ENCODE results near the gene OSBPL6. TPM values are rescaled to one million over a fixed set of nuclear protein-coding genes. Genes with fewer than 3 reads are reported as not detected.

Gene OSBPL6
- total and polyA plus RNA-seq, 9 of the 15 experiments (the other 6 are each of a cell fraction or from before 2014, with no cell fraction given): 3.4 to 12.7 (median 9.3) TPM

- TF ChIP-seq, protein P1, sequence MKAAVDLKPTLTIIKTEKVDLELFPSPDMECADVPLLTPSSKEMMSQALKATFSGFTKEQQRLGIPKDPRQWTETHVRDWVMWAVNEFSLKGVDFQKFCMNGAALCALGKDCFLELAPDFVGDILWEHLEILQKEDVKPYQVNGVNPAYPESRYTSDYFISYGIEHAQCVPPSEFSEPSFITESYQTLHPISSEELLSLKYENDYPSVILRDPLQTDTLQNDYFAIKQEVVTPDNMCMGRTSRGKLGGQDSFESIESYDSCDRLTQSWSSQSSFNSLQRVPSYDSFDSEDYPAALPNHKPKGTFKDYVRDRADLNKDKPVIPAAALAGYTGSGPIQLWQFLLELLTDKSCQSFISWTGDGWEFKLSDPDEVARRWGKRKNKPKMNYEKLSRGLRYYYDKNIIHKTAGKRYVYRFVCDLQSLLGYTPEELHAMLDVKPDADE (conservative IDR thresholded peaks at IDR 0.05; ENCODE audit: control insufficient read depth, low read depth, low read length): 0 out of 2 replicates have a peak, but pooled peaks have one; percentile 60
- TF ChIP-seq HDAC8 (tag; IDR thresholded peaks at IDR 0.05) (no peak), ZC3H4 (CRISPR knock-in tag; IDR thresholded peaks at IDR 0.05; ENCODE audit: borderline replicate concordance) (no peak), THAP12 (CRISPR knock-in tag; IDR thresholded peaks at IDR 0.05) (no peak), ZNF695 (CRISPR knock-in tag; IDR thresholded peaks at IDR 0.05) (no peak), MTA1 (IDR thresholded peaks at IDR 0.05; ENCODE audit: borderline replicate concordance) (peak; percentile 78; the same call in 1 of the 2 replicates), GTF2F1 (IDR thresholded peaks at IDR 0.05; ENCODE audit: low read depth, low read length) (no peak), CBX3 (IDR thresholded peaks at IDR 0.05; ENCODE audit: borderline replicate concordance in 1 of 2, low read length in 2 of 2) (peak in 1 of 2 experiments; percentile 80; a peak in 1 of 3 replicates), NONO (IDR thresholded peaks at IDR 0.05; ENCODE audit: low read depth in 2 of 2, low read length in 1 of 2) (peak in 1 of 2 experiments; percentile 74; a peak in 1 of 4 replicates), ZNF551 (CRISPR knock-in tag; IDR thresholded peaks at IDR 0.05) (no peak), ETV1 (tag; conservative IDR thresholded peaks at IDR 0.05; ENCODE audit: low read depth) (no peak)
- TF ChIP-seq, protein P2, sequence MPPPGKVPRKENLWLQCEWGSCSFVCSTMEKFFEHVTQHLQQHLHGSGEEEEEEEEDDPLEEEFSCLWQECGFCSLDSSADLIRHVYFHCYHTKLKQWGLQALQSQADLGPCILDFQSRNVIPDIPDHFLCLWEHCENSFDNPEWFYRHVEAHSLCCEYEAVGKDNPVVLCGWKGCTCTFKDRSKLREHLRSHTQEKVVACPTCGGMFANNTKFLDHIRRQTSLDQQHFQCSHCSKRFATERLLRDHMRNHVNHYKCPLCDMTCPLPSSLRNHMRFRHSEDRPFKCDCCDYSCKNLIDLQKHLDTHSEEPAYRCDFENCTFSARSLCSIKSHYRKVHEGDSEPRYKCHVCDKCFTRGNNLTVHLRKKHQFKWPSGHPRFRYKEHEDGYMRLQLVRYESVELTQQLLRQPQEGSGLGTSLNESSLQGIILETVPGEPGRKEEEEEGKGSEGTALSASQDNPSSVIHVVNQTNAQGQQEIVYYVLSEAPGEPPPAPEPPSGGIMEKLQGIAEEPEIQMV (tag; conservative IDR thresholded peaks at IDR 0.05; ENCODE audit: low read depth): no peak
- TF ChIP-seq, protein P3, sequence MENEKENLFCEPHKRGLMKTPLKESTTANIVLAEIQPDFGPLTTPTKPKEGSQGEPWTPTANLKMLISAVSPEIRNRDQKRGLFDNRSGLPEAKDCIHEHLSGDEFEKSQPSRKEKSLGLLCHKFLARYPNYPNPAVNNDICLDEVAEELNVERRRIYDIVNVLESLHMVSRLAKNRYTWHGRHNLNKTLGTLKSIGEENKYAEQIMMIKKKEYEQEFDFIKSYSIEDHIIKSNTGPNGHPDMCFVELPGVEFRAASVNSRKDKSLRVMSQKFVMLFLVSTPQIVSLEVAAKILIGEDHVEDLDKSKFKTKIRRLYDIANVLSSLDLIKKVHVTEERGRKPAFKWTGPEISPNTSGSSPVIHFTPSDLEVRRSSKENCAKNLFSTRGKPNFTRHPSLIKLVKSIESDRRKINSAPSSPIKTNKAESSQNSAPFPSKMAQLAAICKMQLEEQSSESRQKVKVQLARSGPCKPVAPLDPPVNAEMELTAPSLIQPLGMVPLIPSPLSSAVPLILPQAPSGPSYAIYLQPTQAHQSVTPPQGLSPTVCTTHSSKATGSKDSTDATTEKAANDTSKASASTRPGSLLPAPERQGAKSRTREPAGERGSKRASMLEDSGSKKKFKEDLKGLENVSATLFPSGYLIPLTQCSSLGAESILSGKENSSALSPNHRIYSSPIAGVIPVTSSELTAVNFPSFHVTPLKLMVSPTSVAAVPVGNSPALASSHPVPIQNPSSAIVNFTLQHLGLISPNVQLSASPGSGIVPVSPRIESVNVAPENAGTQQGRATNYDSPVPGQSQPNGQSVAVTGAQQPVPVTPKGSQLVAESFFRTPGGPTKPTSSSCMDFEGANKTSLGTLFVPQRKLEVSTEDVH (IDR thresholded peaks at IDR 0.05; ENCODE audit: low read depth, partially characterized antibody): no peak
- TF ChIP-seq, protein P4, sequence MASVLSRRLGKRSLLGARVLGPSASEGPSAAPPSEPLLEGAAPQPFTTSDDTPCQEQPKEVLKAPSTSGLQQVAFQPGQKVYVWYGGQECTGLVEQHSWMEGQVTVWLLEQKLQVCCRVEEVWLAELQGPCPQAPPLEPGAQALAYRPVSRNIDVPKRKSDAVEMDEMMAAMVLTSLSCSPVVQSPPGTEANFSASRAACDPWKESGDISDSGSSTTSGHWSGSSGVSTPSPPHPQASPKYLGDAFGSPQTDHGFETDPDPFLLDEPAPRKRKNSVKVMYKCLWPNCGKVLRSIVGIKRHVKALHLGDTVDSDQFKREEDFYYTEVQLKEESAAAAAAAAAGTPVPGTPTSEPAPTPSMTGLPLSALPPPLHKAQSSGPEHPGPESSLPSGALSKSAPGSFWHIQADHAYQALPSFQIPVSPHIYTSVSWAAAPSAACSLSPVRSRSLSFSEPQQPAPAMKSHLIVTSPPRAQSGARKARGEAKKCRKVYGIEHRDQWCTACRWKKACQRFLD (CRISPR knock-in tag; IDR thresholded peaks at IDR 0.05): peak; percentile 62
- TF ChIP-seq, protein P5, sequence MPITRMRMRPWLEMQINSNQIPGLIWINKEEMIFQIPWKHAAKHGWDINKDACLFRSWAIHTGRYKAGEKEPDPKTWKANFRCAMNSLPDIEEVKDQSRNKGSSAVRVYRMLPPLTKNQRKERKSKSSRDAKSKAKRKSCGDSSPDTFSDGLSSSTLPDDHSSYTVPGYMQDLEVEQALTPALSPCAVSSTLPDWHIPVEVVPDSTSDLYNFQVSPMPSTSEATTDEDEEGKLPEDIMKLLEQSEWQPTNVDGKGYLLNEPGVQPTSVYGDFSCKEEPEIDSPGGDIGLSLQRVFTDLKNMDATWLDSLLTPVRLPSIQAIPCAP (CRISPR knock-in tag; IDR thresholded peaks at IDR 0.05; ENCODE audit: borderline replicate concordance): no peak
These were observed 75.3 kb downstream of the OSBPL6 start (continued) for GRCh38 chr2:178269438-178270224.
